ENCODE measurements around the gene L3MBTL4.

DNA sequence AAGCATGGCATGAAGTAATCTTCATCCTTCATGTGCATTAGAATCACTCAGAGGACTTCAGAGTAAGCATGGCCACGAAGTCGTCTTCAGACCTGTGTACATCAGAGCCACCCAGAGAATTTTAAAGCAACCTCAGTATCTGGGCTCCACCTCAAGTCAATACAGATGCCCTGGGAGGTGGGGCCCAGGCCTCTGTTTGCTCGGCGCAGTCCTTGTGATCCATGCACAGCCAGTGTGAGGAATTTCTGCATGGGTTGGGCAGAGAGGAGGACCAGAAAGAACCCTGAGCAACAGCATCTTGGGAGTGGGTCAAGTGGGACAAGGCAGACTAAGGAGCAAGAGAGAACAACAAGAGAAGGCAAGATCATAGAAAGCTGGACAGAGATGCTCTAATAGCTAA is 299.0 kb downstream of the L3MBTL4 start:
- TF ChIP-seq, protein P1, sequence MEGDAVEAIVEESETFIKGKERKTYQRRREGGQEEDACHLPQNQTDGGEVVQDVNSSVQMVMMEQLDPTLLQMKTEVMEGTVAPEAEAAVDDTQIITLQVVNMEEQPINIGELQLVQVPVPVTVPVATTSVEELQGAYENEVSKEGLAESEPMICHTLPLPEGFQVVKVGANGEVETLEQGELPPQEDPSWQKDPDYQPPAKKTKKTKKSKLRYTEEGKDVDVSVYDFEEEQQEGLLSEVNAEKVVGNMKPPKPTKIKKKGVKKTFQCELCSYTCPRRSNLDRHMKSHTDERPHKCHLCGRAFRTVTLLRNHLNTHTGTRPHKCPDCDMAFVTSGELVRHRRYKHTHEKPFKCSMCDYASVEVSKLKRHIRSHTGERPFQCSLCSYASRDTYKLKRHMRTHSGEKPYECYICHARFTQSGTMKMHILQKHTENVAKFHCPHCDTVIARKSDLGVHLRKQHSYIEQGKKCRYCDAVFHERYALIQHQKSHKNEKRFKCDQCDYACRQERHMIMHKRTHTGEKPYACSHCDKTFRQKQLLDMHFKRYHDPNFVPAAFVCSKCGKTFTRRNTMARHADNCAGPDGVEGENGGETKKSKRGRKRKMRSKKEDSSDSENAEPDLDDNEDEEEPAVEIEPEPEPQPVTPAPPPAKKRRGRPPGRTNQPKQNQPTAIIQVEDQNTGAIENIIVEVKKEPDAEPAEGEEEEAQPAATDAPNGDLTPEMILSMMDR (IDR thresholded peaks at IDR 0.05) = no peak
- no peak for TF ChIP-seq POLR2AphosphoS5 (IDR thresholded peaks at IDR 0.05)

All from sigmoid colon (tissue), 4 donors.